K562 (cell line): ENCODE measurements around the gene OPHN1. TPM values are rescaled to one million over a fixed set of nuclear protein-coding genes. Genes with fewer than 3 reads are reported as not detected.

Experiments used
- ATAC-seq: fragments of 200-7000 bp; cut with Tn5 transposase; 3 replicates; pipeline ENCODE4 v1.9.1; 2020; ENCODE audit warnings: moderate library complexity
- BruUV-seq: library from RNA; stranded (reverse); fragments of 400-500 nt; replicated peaks from 2 replicates; lab custom pipeline; 2021; lab: Mats Ljungman, UMichigan
- CTCF ChIA-PET: fragments of 300-600 bp; formaldehyde crosslinking; extraction: SDS; loops from one replicate; lab custom pipeline; 2021; ENCODE audit warnings: low intra/inter-chr PET ratio; lab: Yijun Ruan, JAX
- POLR2A ChIA-PET: fragments of 300-600, 350-650 bp; sonication (Branson Sonifier 250); formaldehyde crosslinking; extraction: SDS; loops from one replicate; lab custom pipeline; 2021; ENCODE audit warnings: antibody characterized with exemption, inconsistent platforms; lab: Yijun Ruan, JAX
- DNase-seq, 4 experiments: peaks; one replicate each; pipeline versions ENCODE4 v3.0.0 to v3.0.0-alpha.2; 2011 to 2018; ENCODE audit warnings: low spot score in 3 of 4, mixed read lengths in 3 of 4; ENCODE audit errors: extremely low read depth in 1 of 4
- FAIRE-seq: peaks from 2 replicates; lab custom pipeline; 2011; peaks lifted over from hg19 to GRCh38; lab: Jason Lieb, UNC
- H2AFZ ChIP-seq: 2 replicates; pipeline ENCODE4 v1.6.0; 2011; ENCODE audit warnings: low read depth, low read length, control low read depth, inconsistent platforms
- H3K27ac ChIP-seq: fragments of 200-600 bp; 3 replicates; pipeline ENCODE4 v1.8.0; 2011; ENCODE audit warnings: low read depth, mild to moderate bottlenecking, control low read depth, inconsistent platforms, low read length, moderate library complexity, mixed read lengths; ENCODE audit errors: extremely low read depth
- H3K27me3 ChIP-seq, 2 experiments: fragments of 300-600 bp in 1 of 2; 2 replicates in 1 of 2; 3 replicates in 1 of 2; pipeline versions ENCODE4 v1.6.0 to v1.8.0; 2011; ENCODE audit warnings: inconsistent platforms in 2 of 2, low read length in 2 of 2, mild to moderate bottlenecking in 1 of 2, mixed read lengths in 1 of 2, moderate library complexity in 1 of 2; ENCODE audit not compliant: control insufficient read depth in 2 of 2, insufficient read depth in 2 of 2
- H3K36me3 ChIP-seq: fragments of 300-600 bp; 3 replicates; pipeline ENCODE4 v1.8.0; 2011; ENCODE audit warnings: mild to moderate bottlenecking, low read length, inconsistent platforms; ENCODE audit not compliant: control insufficient read depth, insufficient read depth
- H3K4me1 ChIP-seq, 2 experiments: fragments of 200-600 bp in 1 of 2; replicated peaks in 1 of 2; 2 replicates in 1 of 2; 3 replicates in 1 of 2; pipeline versions ENCODE4 v1.5.1 to v1.8.0; 2011; ENCODE audit warnings: inconsistent platforms in 2 of 2, low read length in 2 of 2, mild to moderate bottlenecking in 1 of 2, mixed read lengths in 1 of 2, moderate library complexity in 1 of 2; ENCODE audit not compliant: control insufficient read depth in 2 of 2, insufficient read depth in 2 of 2
- H3K4me2 ChIP-seq: 2 replicates; pipeline ENCODE4 v1.6.1; 2011; ENCODE audit warnings: low read length, control low read depth, inconsistent platforms, mixed read lengths; ENCODE audit not compliant: insufficient read depth
- H3K4me3 ChIP-seq: fragments of 200-600 bp; sonication (generic), shearing (Covaris generic); 2 replicates; pipeline ENCODE4 v1.5.1; 2016; ENCODE audit warnings: control low read depth, inconsistent platforms
- H3K79me2 ChIP-seq: fragments of 200-600 bp; 3 replicates; pipeline ENCODE4 v1.8.0; 2011; ENCODE audit warnings: low read length, inconsistent platforms; ENCODE audit not compliant: control insufficient read depth, insufficient read depth
- H3K9ac ChIP-seq, 2 experiments: 2 replicates each; pipeline versions ENCODE4 v1.6.0 to v1.6.1; 2011; ENCODE audit warnings: low read depth in 2 of 2, low read length in 2 of 2, control low read depth in 1 of 2, inconsistent platforms in 1 of 2, mild to moderate bottlenecking in 1 of 2, mixed read lengths in 1 of 2; ENCODE audit not compliant: insufficient read depth in 1 of 2
- H3K9me1 ChIP-seq: one replicate; pipeline ENCODE4 v1.6.0; 2011; ENCODE audit warnings: inconsistent platforms, mild to moderate bottlenecking, low read length, moderate library complexity; ENCODE audit not compliant: control insufficient read depth, insufficient read depth
- H3K9me3 ChIP-seq: replicated peaks from 2 replicates; pipeline ENCODE4 v1.5.1; 2011; ENCODE audit warnings: low read depth, low read length, inconsistent platforms; ENCODE audit not compliant: control insufficient read depth, insufficient read depth
- H4K20me1 ChIP-seq: replicated peaks from 2 replicates; pipeline ENCODE4 v1.6.1; 2011; ENCODE audit warnings: low read length, inconsistent platforms, mixed read lengths; ENCODE audit not compliant: control insufficient read depth, insufficient read depth
- ADNP ChIP-seq: fragments of 200-800 bp; sonication (Bioruptor generic); IDR thresholded peaks from 2 replicates; pipeline ENCODE4 v1.6.1; 2016; ENCODE audit warnings: missing genetic modification characterization, missing compliant biosample characterization
- ARID4B ChIP-seq: sonication (generic); formaldehyde crosslinking; IDR thresholded peaks from 2 replicates; pipeline ENCODE4 v1.8.0; 2022; ENCODE audit warnings: mild to moderate bottlenecking, missing genetic modification reagents
- CEBPB ChIP-seq: fragments of 450-650 bp; IDR thresholded peaks from 2 replicates; pipeline ENCODE4 v1.6.1; 2016; ENCODE audit warnings: missing genetic modification characterization, missing compliant biosample characterization
- ELK3 ChIP-seq: fragments of 450-650 bp; formaldehyde crosslinking; IDR thresholded peaks from 2 replicates; pipeline ENCODE4 v1.4.0; 2020; ENCODE audit warnings: mild to moderate bottlenecking
- ESRRA ChIP-seq: fragments of 450-650 bp; IDR thresholded peaks from 2 replicates; pipeline ENCODE4 v1.6.1; 2014; ENCODE audit warnings: low read depth, mild to moderate bottlenecking, moderate library complexity, borderline replicate concordance
- POLR2G ChIP-seq: fragments of 200-400 bp; formaldehyde crosslinking; IDR thresholded peaks from 2 replicates; pipeline ENCODE4 v1.6.1; 2017; ENCODE audit warnings: low read depth, mild to moderate bottlenecking, antibody characterized with exemption, low read length, moderate library complexity
- RAD21 ChIP-seq, 2 experiments: fragments of 250-450 bp in 1 of 2; fragments of 450-650 bp in 1 of 2; sonication (Bioruptor Pico) in 1 of 2; formaldehyde crosslinking in 1 of 2; IDR thresholded peaks in 1 of 2; conservative IDR thresholded peaks in 1 of 2; 2 replicates each; pipeline versions ENCODE4 v1.4.0 to v1.8.0; 2020 to 2022; ENCODE audit warnings: mild to moderate bottlenecking in 2 of 2, moderate library complexity in 1 of 2
- RCOR1 ChIP-seq, 2 experiments: IDR thresholded peaks; 2 replicates each; pipeline ENCODE4 v1.6.1; 2012; ENCODE audit warnings: low read depth in 2 of 2, low read length in 2 of 2, borderline replicate concordance in 1 of 2, improper control_type of control experiment in 1 of 2
- STAT6 ChIP-seq: sonication (generic); formaldehyde crosslinking; IDR thresholded peaks from 2 replicates; pipeline ENCODE4 v1.8.1; 2023; ENCODE audit warnings: mild to moderate bottlenecking, missing genetic modification reagents
- ZNF12 ChIP-seq: sonication (generic); formaldehyde crosslinking; IDR thresholded peaks from 2 replicates; pipeline ENCODE4 v1.4.0; 2020; ENCODE audit warnings: mild to moderate bottlenecking, missing genetic modification reagents
- WGBS: fragments of 100-300 bp; shearing (Covaris generic); methylation state at CpG from one replicate; pipeline ENCODE4 v1.1.6; 2016; ENCODE audit warnings: low coverage, mixed read lengths; ENCODE audit not compliant: insufficient coverage; ENCODE audit errors: missing lambda C conversion rate; 5-methylcytosine and 5-hydroxymethylcytosine counted together
- in situ Hi-C: fragments of 300-500 bp; cut with MboI; formaldehyde crosslinking; loops from 4 replicates; pipeline ENCODE4 v1.15.0; 2018; ENCODE audit warnings: inconsistent platforms, mixed read lengths
- intact Hi-C: fragments of 100-400 bp; cut with micrococcal nuclease; formaldehyde crosslinking; loops from 2 replicates; pipeline ENCODE4 v1.14.2; 2022
- polyA plus RNA-seq, 8 experiments: library from polyadenylated mRNA; depleted of rRNA in 4 of 8; stranded (reverse) in 5 of 8; unstranded in 3 of 8; fragments of >200 nt; fragmentation: Nextera tagmentation in 2 of 8; fragmentation: Illumina TruSeq in 1 of 8; extraction: Ambion mirVana in 2 of 8; extraction: Trizol in 1 of 8; gene quantifications; 2 replicates each; pipeline versions ENCODE4 v1.2.1 to v1.2.3, GENCODE V29; 2011 to 2014; ENCODE audit warnings: inconsistent platforms in 1 of 8, missing spikeins in 1 of 8
- total RNA-seq, 7 experiments: library from RNA; depleted of rRNA in 6 of 7; stranded (reverse); fragments of >200 nt in 6 of 7; fragmentation: Illumina TruSeq in 2 of 7; extraction: Trizol in 2 of 7; gene quantifications; 2 replicates each; pipeline versions ENCODE4 v1.2.1 to v1.2.3, GENCODE V29; 2011 to 2021; ENCODE audit warnings: low replicate concordance in 1 of 7
- TF ChIP-seq, protein P1 (sequence below), 2 experiments: fragments of 450-650 bp in 1 of 2; sonication (generic) in 1 of 2; formaldehyde crosslinking; conservative IDR thresholded peaks; 2 replicates each; pipeline versions ENCODE4 v1.4.0 to v1.8.1; 2020 to 2022; ENCODE audit warnings: mild to moderate bottlenecking in 1 of 2, missing genetic modification reagents in 1 of 2

Gene OPHN1
- total and polyA plus RNA-seq, 9 of the 15 experiments (the other 6 are each of a cell fraction or from before 2014, with no cell fraction given) = 0.28 to 1.8 (median 1.0) TPM

DNA sequence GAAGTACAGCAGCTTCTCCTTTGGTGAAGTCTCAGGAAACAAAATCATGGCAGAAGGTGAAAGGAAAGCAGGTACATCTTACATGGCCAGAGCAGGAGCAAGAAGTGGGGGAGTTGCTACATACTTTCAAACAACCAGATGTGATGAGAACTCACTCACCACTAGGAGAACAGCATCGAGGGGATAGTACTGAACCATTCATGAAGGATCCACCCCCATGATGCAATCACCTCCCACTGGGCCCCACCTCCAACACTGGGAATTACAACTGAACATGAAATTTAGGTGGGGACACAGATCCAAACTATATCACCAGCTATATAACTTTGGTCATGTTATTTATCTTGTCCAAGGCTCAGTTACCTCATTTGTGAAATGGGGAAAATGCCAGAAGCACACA lies 159.4 kb downstream of the OPHN1 start:
- H3K9ac ChIP-seq = no peak overlapping the region
- H3K4me3 ChIP-seq = no peak overlapping the region
- peak in 1 of 4 experiments; percentile 34 for DNase-seq
- WGBS = 0% methylated on average over 1 of the region's 1 CpG
- H3K9me3 ChIP-seq = no peaks in the 10 kb centered on the region
- ChIA-PET POLR2A (interaction anchor here (0.7 kb wide), 1 partner anchor 230 kb away, joined by 3 read pairs; no protein-coding TSS in a partner anchor), CTCF (no interaction called here)
- BruUV-seq = no TSS peak
- H4K20me1 ChIP-seq = no peaks in the 10 kb centered on the region
- H3K79me2 ChIP-seq = no peaks in the 10 kb centered on the region
- H3K36me3 ChIP-seq = no peaks in the 10 kb centered on the region
- in situ Hi-C loops = no loop called here
- no peak overlapping the region for H3K4me2 ChIP-seq
- H3K4me1 ChIP-seq = no peaks in the 10 kb centered on the region
- H3K27ac ChIP-seq = no peak overlapping the region
- FAIRE-seq = peak; percentile 6
- H2AFZ ChIP-seq = 0 out of 2 replicates have a peak overlapping the region, but pooled peaks have one; percentile 9
- ATAC-seq = peak; percentile 95
- intact Hi-C loops = loop anchor here (5.0 kb wide), 1 partner anchor 77 kb away; no protein-coding TSS in a partner anchor
- H3K27me3 ChIP-seq = no peaks in the 10 kb centered on the region
- no peaks in the 10 kb centered on the region for H3K9me1 ChIP-seq
- TF ChIP-seq ADNP (no peak), ESRRA (no peak), ELK3 (CRISPR knock-in tag) (no peak), CEBPB (tag) (peak; percentile 88), ARID4B (CRISPR knock-in tag) (no peak), POLR2G (no peak), RCOR1 (IDR thresholded peaks at IDR 0.05; ENCODE audit: borderline replicate concordance in 1 of 2, low read depth in 2 of 2, low read length in 2 of 2) (0 out of 4 replicates have a peak, but pooled peaks of 1 of the 2 experiments have one; percentile 5), STAT6 (CRISPR knock-in tag) (no peak), RAD21 (CRISPR knock-in tag; conservative IDR thresholded peaks at IDR 0.05 in 1 of 2, IDR thresholded peaks at IDR 0.05 in 1 of 2) (0 out of 4 replicates have a peak, but pooled peaks of 1 of the 2 experiments have one; percentile 9), ZNF12 (CRISPR knock-in tag) (no peak)
- TF ChIP-seq, protein P1, sequence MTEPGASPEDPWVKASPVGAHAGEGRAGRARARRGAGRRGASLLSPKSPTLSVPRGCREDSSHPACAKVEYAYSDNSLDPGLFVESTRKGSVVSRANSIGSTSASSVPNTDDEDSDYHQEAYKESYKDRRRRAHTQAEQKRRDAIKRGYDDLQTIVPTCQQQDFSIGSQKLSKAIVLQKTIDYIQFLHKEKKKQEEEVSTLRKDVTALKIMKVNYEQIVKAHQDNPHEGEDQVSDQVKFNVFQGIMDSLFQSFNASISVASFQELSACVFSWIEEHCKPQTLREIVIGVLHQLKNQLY (CRISPR knock-in tag; conservative IDR thresholded peaks at IDR 0.05) = no peak
